Endothelial cell of umbilical vein (primary cell): ENCODE results near the gene ARHGAP18.

ENCODE experiments used
- EZH2 ChIP-seq: IDR thresholded peaks from 2 replicates; pipeline ENCODE4 v1.6.1; 2012; ENCODE audit warnings: borderline replicate concordance, low read depth, mild to moderate bottlenecking, moderate library complexity, low read length, inconsistent platforms; ENCODE audit not compliant: severe bottlenecking
- GATA2 ChIP-seq: IDR thresholded peaks from 2 replicates; pipeline ENCODE4 v1.7.0; 2011; ENCODE audit warnings: low read depth, mild to moderate bottlenecking, moderate library complexity, mixed read lengths, low read length; ENCODE audit not compliant: insufficient read length, insufficient read depth
- MAX ChIP-seq: IDR thresholded peaks from 2 replicates; pipeline ENCODE4 v1.6.1; 2011; ENCODE audit not compliant: insufficient read depth, insufficient read length
- MYC ChIP-seq: IDR thresholded peaks from one replicate; pipeline ENCODE4 v1.6.1; 2011; ENCODE audit warnings: mild to moderate bottlenecking, low read depth, low read length
- POLR2A ChIP-seq: IDR thresholded peaks from 2 replicates; pipeline ENCODE4 v1.6.1; 2012; ENCODE audit warnings: low read depth, mild to moderate bottlenecking, control low read depth, low read length
- TF ChIP-seq, protein P1 (sequence below), 2 donors: IDR thresholded peaks; 1 replicate in 1 of 2; 2 replicates in 1 of 2; pipeline ENCODE4 v1.5.1; 2011; ENCODE audit warnings: low read length in 2 of 2, mild to moderate bottlenecking in 2 of 2, moderate library complexity in 2 of 2, control low read depth in 1 of 2, inconsistent platforms in 1 of 2, low read depth in 1 of 2; ENCODE audit not compliant: insufficient read depth in 1 of 2; ENCODE audit errors: extremely low read depth in 1 of 2

- TF ChIP-seq POLR2A, result no peak
- TF ChIP-seq, protein P1, sequence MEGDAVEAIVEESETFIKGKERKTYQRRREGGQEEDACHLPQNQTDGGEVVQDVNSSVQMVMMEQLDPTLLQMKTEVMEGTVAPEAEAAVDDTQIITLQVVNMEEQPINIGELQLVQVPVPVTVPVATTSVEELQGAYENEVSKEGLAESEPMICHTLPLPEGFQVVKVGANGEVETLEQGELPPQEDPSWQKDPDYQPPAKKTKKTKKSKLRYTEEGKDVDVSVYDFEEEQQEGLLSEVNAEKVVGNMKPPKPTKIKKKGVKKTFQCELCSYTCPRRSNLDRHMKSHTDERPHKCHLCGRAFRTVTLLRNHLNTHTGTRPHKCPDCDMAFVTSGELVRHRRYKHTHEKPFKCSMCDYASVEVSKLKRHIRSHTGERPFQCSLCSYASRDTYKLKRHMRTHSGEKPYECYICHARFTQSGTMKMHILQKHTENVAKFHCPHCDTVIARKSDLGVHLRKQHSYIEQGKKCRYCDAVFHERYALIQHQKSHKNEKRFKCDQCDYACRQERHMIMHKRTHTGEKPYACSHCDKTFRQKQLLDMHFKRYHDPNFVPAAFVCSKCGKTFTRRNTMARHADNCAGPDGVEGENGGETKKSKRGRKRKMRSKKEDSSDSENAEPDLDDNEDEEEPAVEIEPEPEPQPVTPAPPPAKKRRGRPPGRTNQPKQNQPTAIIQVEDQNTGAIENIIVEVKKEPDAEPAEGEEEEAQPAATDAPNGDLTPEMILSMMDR (IDR thresholded peaks at IDR 0.05; ENCODE audit: extremely low read depth in 1 of 2, insufficient read depth in 1 of 2, low read depth in 1 of 2, low read length in 2 of 2), result no peak
- TF ChIP-seq GATA2, result no peak
- TF ChIP-seq EZH2, result no peak
- TF ChIP-seq MYC, result no peak
- TF ChIP-seq MAX, result no peak
These were observed 89.8 kb downstream of the ARHGAP18 start for GRCh38 chr6:129620234-129620610.
